Activated CD8-positive, alpha-beta memory T cell treated with anti-CD3 and anti-CD28 coated beads, Interleukin-2, amount 50 U/mL, for 4 hours (primary cell): Measurements from ENCODE around the gene ABCC1.
"Not testable (repeated sequence)": the region's sequence is repeated elsewhere in the genome, so short reads cannot be mapped to it uniquely, and the experiment has no call there.

Experiments used
- DNase-seq: peaks from one replicate; pipeline ENCODE4 v3.0.0-alpha.2; 2020

ABCC1 gene

DNA sequence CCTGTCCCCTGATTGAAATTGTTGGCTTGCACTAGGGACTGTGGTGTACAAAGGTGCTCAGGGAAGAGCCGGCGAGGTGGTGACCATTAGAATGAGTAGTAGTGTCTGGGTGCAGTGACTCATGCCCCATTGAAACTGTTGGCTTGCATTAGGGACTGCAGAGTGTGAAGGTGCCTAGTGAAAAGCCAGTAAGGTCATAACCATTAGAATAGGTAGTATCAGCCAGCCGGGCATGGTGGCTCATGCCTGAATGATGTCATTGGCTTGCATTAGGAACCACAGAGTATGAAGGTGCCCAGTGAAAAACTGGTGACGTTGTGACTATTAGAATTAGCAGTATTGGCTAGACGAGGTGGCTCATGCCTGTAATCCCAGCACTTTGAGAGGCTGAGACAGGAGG lies 195.0 kb downstream of the ABCC1 start:
- DNase-seq, result no peak

DNA sequence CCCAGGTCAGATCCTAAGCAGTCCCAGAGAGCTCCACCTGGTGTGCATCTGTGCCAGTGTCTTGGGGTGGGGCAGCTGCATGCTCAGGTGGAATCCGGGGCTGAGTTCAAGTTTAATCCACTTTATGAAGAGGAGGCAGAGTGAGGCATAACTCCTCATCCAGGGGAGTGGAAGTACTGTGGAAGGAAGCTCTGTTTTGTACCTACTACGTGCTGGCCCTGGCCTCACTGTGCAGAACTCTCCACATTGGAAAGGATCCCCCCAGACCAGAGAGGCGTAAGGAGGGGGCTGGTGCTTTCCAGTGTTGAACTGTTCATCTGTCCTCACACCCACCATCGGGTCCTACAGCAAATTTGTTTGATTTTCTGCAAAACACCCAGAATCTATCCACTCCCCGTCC lies 195.9 kb downstream of the ABCC1 start:
- no peak for DNase-seq

DNA sequence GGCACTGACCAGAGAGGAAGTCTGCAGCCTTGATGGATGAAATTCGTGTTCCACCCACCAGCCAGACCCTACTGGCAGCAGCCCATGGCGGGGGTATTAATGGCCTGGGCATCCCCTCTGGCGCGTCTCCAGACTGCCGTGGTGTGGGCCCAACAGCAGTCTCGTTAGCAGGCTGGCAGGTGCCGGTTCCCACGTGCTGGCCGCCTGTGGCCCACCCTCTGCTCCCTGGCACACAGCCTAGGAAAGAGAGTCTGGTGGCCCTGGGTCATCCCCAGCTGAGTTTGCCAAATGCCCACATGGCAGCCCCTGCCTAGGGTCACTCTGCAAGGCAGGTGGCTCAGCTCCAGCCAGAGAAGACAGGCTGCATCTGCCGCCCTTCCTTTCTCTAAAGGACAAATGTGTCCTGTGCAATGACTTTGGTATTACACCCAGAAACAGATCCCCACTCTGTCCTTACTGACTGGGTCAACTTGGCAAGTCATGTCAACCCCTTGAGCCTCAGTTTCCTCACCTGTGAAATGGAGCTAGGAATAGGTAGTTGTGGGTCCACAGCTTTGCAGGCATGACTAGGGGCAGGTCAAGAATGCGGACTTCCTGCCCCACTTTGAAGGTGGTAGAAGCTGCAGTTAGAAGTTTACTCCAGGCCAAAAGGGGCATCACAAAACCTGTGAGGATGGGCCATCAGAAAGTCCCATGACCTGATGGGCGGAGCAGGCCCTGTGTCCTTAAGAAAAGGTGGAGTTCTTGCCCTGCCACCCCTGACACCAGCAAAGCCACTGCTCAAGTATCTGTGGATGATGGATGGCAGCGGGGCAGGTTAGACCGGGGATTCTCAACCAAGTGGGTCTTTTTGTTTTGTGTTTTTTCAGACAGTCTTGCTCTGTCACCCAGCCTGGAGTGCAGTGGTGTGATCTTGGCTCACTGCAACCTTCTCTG lies 197.2 kb downstream of the ABCC1 start:
- DNase-seq, result no peak

DNA sequence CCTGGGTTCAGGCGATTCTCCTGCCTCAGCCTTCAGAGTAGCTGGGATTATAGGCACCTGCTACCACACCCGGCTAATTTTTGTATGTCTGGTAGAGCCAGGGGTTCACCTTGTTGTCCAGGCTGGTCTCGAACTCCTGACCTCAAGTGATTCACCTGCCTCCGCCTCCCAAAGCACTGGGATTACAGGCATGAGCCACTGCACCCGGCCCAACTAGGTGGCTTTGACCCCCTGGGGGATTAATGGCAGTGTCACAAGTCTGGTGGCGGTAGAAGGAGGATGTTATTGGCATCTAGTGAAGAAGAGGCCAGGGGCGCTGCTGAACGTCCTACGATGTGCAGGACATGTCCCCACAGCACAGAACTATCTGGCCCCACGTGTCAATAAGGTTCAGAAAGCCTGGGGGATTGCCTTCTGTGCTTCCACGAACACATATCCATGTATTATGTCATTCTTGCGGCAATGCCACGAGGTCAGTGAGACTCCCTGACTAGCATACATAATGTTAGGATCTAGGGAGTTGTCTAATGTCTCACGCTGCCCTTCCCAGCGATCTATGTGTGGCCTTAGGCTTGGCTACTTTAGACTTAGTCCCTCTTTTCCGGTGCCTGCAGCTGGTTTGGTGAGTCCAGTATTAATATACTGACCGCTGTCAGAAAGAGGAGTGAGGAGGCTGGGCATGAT lies 198.0 kb downstream of the ABCC1 start:
- no peak for DNase-seq

DNA sequence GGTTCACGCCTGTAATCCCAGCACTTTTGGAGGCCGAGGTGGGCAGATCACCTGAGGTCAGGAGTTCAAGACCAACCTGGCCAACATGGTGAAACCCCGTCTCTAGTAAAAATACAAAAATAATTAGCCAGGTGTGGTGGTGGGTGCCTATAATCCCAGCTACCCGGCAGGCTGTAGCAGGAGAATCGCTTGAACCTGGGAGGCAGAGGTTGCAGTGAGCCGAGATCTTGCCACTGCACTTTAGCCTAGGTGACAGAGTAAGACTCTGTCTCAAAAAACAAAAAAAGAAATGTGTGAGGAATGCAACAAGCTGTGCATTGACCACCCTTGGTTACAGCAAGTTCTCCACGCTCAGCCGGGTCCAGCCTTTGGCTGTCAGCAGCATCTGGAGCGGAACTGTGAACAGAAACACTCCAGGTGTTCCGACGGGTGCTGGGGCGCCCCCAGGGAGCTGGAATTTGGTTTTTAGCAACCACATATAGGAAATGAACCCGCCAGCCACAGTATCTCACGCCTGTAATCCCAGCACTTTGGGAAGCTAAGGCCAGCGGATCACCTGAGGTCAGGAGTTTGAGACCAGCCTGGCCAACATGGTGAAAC lies 198.7 kb downstream of the ABCC1 start:
- DNase-seq, result not testable (repeated sequence)

DNA sequence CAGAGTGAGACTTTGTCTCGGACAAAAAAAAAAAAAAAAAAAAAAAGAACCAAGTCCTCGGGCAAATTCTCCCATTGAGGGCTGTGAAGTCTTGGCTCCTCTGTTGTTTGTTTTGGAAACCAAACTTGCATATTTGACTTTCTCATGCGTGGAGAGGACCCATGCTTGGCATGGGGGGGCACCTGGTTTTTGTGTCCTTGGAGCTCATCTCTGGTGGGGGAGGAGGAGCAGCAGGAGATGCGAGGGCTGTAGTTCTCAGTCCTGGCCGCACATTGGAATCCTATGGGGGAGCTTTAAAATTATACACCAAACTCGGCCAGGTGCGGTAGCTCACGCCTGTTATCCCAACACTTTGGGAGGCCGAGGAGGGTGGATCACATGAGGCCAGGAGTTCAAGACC lies 199.3 kb downstream of the ABCC1 start:
- no peak for DNase-seq

DNA sequence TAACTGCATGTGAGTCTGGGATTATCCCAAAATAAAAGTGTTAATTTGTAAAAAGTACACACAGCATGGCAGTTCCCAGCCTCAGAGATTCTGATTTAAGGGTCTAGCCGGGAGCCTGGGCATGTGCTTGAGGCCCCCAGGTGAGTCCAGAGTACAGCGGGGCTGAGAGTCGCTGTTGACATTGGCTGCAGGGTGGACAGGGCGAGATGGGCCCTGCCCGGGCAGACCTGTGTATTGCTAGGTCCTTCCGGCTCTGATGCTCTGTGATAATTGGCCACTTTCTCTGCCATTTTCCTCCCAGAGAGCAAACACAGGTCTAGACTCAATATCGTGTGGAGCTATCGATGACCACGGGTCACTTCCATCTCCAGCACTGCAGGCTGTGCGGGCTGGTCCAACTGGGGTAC lies 200.3 kb downstream of the ABCC1 start:
- DNase-seq, result no peak

DNA sequence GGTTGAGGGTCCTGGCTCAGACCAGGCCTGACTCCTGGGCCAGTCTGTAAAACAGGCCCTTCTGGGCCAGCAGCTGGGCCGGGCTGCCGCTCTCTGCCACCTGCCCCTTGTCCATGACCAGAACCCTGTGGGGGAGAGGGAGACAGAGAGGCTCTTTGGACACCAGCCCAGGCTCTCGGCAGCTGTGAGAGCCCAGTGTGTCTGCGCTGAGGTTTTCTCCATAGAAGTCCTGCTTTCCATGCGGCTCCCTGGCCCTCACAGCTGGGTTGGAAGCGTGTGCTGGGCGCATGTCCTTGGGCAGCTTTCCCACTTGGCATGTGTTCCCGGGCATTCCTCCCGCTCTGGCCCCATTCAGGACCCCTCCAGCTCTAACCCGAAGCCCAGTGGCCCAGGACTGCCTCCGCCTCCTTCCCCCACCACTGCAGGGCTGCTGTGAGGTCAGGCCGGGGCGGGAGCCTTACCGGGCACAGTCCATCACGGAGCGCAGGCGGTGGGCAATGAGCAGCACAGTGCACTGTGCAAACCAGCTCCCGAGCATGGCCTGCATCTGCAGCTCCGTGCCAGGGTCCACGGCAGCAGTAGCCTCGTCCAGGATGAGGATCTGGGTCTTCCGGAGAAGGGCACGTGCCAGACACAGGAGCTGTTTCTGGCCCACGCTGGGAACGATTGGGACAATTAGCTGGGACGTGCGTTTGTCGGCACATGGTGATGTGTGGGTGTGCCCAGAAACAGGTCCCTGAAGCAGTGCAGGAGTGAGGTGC lies 200.9 kb downstream of the ABCC1 start:
- no peak for DNase-seq

DNA sequence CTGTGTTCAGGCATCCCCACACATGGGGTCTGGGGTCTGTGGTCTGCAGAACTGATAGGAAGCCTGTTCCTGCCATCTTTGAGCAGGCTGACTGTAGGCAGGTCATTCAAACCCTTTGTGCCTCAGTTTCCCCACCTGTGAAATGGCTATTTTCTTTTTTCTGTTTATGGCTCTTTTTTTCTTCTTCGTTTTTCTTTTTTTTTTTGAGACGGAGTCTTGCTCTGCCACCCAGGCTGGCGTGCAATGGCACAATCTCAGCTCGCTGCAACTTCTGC lies 201.4 kb downstream of the ABCC1 start:
- DNase-seq, result no peak

DNA sequence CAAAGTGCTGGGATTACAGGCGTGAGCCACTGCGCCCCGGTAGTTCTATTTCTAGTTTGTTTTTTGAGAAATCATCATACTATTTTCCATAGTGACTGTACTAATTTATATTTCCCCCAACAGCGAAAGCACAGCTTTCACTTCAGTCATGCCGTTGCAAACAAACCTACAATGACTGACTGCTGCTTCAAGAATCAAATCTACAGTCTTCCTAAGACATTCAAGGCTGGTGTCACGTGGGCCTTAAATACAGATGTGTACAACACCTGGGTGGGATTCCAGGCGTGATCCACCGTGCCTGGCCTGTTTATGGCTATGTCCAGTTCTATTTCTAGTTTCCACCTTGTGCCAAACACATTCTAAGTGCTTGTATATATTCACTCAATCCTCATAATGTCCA lies 201.9 kb downstream of the ABCC1 start:
- DNase-seq, result no peak

DNA sequence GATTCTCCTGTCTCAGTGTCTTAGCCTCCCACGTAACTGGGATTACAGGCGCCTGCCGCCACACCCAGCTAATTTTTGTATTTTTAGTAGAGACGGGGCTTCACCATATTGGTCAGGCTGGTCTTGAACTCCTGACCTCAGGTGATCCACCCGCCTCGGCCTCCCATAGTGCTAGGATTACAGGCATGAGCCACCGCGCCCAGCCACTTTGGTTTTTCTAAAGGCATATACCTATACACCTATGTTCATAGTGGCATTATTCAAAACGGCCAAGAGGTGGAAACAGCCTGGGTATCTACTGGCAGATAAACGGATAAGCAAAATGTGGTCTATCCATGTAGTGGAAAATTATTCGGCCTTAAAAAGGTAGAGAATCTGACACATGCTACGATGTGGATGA lies 203.6 kb downstream of the ABCC1 start:
- DNase-seq, result not testable (repeated sequence)

DNA sequence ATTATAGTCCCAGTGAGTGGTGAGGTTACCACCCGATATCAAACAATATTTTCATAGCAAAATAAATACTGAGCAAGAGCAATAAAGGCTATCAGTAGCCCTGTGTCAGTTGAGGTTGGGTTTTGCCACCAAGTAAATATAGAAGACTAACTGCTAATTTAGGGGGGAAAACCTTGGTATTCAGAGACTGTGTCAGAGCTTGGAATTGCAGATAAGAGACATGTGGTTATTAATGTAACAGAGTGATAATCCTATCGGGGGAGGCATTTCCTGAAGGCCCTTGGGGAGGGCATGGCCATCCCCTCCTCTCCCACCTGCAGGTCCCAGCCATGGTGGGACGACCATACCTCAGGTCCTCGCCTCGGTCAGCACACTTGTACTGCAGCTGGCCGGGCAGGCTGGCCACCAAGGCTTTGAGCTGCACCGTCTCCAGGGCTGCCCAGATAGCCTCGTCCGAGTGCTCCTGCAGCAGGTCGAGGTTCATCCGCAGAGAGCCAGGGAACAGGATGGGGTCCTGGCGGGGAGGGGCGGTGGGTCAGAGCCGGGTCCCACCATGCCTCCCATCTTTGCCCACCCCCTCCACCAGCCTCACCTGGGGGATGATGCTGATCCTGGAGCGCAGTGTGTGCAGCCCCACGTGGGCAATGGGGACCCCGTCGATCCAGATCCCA lies 205.0 kb downstream of the ABCC1 start:
- DNase-seq, result no peak

DNA sequence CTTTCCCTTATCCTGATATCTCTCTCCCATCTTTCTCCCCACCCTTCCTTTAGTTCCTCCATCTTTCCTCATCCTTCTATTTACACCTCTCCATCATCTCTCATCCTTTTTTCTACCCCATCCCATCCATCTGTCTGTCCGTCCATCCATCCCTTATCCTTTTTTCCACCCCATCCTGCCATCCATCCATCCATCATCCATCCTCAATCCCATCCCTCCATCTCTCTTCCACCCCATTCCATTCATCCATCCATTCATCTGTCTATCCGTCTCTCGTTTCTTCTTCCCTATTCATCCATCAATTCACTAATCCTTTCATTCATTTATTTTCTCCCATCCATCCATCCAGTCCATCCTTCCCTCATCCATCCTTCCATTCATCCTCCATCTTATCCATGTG lies 205.8 kb downstream of the ABCC1 start:
- DNase-seq, result no peak

DNA sequence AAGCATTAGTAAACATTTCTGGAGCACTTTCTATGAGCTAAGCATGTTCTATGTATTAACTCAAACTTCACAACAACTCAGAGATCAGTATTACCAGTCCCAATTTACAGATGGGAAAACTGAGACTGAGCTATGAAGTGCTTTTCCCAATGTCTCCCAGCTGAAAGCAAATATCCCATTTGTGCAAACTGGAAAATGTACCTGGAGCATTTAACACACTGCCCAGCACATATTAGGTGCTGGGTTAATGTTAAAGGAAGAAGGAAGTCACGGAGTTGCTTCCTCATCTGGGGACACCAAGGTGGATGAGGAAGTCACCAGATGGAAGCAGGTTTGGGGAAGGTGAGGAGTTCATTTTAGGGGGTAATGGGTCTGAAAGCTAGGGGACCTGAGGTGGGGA lies 207.8 kb downstream of the ABCC1 start:
- DNase-seq, result no peak

DNA sequence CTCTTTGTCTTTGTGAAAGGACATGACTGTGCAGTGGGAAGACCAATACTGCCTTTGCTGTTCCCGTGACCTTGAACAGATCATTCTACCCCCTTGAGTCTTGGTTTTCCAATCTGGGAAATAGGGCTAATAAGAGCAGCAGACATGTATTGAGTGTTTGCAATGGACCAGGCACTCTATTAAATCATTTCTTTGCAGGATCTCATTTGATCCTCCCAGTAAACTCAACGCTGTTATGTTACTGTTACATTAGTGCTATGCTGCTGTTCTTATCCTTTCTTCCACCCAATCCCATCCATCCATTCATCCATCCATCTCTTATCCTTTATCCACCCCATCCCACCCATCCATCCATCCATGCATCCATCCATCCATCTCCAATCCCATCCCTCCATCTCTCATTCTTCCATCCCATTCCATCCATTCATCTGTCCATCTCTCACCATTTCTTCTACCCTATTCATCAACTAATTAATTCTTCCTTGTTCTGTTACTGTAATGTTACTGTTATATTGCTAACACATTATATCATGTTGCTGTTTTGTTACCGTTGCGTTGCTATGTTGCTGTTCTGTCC lies 208.8 kb downstream of the ABCC1 start:
- no peak for DNase-seq

DNA sequence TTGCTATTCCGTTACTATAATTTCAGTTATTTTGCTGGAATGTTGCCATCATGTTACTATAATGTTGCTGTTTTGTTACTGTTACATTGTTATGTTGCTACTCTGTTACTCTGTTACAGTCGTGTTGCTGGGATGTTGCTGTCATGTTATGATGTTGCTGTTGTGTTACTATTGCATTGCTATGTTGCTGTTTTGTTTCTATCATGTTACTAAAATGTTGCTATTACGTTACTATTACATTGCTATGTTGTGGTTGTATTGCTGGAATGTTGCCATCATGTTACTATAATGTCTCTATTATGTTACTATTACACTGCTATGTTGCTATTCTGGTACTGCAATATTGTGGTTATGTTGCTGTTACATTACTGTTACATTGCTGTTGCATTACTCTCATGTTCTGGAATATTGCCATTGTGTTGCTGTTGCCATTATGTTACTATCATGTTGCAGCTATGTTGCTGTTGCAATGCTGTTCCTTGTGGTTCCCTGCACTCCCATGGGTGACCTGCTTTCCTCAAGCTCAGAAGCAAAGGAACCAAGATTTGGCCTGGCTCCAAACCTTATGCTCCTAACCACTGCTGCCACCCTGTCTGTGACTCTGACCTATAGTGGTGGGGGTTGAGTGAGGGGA lies 209.4 kb downstream of the ABCC1 start:
- no peak for DNase-seq

DNA sequence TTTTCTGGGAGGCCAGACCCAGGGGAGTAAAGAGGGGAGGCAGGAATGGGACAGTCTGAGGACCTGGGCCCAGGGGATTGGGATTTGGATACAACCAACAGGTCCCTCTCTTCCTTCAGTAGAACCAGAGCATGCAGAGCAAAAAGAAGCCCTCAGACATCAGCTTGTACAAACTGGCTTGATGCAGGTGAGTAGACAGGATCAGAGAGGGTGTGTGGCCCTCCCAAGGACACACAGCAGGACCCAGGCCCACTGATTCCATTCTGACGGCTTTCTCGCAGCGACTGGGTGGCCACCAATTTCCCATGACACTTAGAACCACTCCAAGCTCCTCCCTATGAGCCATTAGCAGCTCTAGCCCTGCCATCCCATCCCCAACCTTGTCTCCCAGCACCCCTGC lies 210.2 kb downstream of the ABCC1 start:
- no peak for DNase-seq

DNA sequence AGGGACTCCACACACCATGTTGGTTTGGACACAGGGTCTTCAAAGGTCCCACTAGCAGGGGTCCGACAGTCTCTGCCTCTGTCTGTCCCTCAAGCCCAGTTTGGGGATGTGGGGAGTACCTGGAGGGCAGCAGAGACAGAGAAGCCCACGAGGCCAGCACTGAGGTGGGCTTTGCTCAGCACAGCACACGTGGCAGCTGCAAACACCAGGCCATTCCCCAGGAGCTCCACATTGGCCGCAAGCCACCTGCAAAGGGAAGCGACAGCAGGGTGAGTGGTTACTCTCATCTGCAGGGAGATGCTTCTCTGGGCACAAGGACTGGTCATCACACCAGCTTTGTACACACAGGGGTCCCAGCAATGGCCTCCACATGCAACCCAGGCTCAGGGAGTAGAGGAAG lies 211.9 kb downstream of the ABCC1 start:
- no peak for DNase-seq

DNA sequence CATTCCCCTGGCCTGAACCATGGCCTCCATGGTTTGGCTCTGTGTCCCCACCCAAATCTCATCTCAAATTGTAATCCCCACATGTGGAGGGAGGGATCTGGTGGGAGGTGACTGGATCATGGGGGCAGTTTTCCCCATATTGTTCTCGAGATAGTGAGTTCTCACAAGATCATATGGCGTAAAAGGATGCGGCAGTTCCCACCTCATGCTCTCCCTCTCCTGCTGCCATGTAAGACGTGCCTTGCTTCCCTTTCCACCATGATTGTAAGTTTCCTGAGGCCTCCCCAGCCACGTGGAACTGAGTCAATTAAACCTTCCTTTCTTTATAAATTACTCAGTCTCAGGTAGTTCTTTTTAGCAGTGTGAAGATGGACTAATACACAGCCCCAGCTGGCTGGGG lies 212.4 kb downstream of the ABCC1 start:
- DNase-seq, result not testable (repeated sequence)

DNA sequence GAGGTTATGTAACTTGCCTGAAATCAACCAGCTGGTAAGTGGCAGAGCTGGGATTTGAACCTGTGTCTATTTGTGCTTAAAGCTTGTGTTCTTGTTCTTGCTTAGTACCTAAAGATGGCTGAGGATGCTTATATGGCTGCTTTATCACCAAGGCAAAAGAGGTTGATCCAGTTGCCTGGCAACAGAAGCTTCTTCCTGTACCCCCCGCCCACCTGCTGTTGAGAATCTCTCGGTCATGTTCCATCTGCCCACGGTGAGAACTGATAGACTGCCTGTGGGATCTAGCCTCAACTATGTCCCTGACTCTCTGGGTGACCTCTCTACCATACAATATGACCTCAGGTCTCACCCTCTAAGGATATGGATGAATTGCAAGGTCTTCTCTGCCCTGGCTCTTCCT lies 213.2 kb downstream of the ABCC1 start:
- DNase-seq, result no peak

DNA sequence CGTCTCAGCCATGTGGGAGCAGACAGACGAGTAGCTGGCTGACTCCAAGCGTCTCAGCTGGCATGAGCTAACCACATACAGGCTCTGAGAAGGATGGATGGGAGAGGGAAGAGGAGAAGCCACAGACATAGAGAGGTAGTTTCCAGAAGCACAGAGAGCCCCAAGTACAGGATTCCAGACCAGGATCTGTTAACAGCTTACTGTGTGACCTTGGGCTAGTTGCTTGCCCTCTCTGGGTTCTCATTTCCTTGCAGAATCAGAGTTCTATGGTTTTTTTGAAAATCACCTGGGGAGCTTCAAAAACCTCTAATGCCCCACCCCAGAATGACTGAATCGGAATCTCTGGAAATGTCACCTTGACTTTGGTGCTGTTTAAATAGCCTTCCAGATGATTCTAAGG lies 213.7 kb downstream of the ABCC1 start:
- DNase-seq, result no peak

DNA sequence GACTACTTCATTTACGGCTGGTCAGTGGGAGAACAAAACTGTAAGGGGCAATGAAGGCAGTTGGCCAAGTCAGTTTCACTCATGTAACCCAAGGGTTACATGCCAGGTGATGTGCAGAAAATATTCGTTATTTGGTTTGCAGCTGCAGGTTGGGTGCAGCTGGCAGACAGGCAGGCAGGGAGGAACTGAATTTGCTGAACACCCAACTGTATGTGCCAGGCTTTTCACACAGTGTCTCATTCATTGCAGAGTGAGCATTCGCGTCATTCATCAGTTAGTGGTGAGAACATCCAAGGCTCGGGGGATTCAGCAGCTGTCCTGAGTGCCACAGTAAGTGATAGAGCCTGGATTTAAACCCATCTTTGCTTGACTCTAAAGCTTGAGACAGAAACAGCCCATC lies 214.2 kb downstream of the ABCC1 start:
- no peak for DNase-seq
